HG03432 (cell line): ENCODE measurements around the gene STK24.
"Not testable (repeated sequence)": the region's sequence is repeated elsewhere in the genome, so short reads cannot be mapped to it uniquely, and the experiment has no call there.

ENCODE experiments used
- ATAC-seq: cut with Tn5 transposase; IDR thresholded peaks from one replicate; pipeline ENCODE4 v1.9.1; 2021; ENCODE audit warnings: mild to moderate bottlenecking, moderate library complexity; ENCODE audit not compliant: unreplicated experiment

STK24 gene

DNA sequence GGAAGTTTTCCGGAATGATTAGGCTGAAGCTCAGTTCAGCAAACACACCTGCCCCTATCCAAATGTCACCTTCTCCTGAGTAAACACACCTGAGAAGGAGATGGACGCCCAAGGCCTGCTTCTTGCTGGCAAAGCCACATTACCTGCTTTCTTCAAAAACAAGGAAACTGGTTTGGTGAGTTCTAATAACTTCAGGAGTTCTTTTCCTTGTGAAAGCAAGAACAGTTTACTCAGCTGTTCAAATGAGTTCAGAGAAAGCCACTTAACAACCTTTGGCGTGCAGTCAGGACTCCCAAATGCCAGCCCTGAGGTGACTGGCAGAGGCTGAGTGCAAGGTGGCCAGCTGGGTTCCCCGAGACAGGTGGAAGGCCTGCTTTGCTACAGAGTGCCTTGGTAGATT is 160.5 kb downstream of the STK24 start:
- ATAC-seq = no peak

- ATAC-seq = no peak
Measured at GRCh38 chr13:98415326-98416070, 161.4 kb downstream of the STK24 start.

DNA sequence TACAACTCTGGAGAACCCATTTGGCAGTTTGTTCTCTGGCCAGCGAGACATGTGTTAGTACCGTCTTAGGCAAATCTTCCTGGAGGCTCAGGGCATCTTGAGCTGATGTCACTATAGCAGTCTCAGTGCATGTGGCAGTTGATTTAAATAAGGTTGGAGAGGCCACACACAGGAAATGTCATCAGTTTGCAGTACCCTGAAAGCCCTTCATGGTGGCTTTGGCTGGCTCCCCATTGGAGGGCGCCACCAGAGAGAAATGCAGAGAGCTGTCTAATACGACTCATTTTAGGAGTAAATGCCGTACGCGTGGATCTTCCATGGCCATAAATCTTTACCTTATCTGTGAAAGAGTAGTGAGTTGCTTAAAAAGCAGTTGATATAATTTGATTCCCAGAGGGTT is 163.1 kb downstream of the STK24 start:
- no peak for ATAC-seq

DNA sequence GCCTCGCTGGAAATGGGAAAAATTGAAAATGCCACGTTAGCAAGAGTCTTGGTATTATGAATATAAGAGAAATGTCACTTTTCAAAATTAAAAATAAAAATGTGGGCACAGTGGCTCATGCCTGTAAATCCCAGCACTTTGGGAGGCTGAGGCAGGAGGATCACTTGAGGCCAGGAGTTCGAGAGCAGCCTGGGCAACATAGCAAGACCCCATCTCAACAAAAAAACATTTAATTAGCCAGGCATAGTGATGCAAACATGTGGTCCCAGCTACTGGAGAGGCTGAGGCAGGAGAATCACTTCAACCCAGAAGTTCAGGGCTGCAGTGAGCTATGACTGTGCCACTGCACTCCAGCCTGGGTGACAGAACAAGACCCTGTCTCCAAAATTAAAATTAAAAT is 163.6 kb downstream of the STK24 start:
- not testable (repeated sequence) for ATAC-seq

- no peak for ATAC-seq
Measured at GRCh38 chr13:98411617-98412265, 165.2 kb downstream of the STK24 start.

DNA sequence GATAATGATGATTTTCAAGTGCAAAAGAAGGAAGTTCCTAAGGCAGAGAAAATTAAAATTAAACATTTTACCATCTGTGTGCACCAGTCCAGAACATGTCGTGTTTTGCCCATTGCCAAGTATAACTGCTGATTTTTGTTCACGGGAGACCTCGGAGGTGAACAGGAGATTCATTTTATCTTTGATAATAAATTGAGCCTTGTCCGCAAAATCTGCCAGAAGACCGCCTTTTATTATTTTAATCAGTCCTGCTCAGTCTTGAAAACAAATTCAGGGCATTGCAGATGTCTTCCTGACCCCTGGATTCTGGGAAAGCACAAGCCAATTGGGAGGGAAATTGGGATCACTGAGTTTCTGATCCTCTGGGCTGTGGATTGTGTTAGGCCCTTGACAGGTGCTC is 165.9 kb downstream of the STK24 start:
- no peak for ATAC-seq

GRCh38 chr13:98410612-98411011 is 166.3 kb downstream of the STK24 start:
- no peak for ATAC-seq

- no peak for ATAC-seq
Measured at GRCh38 chr13:98409281-98409680, 167.6 kb downstream of the STK24 start.

- ATAC-seq = no peak
Measured at GRCh38 chr13:98407575-98407974, 169.3 kb downstream of the STK24 start.

GRCh38 chr13:98406971-98407370 is 169.9 kb downstream of the STK24 start:
- ATAC-seq = no peak

GRCh38 chr13:98406427-98406826 is 170.5 kb downstream of the STK24 start:
- ATAC-seq = no peak

DNA sequence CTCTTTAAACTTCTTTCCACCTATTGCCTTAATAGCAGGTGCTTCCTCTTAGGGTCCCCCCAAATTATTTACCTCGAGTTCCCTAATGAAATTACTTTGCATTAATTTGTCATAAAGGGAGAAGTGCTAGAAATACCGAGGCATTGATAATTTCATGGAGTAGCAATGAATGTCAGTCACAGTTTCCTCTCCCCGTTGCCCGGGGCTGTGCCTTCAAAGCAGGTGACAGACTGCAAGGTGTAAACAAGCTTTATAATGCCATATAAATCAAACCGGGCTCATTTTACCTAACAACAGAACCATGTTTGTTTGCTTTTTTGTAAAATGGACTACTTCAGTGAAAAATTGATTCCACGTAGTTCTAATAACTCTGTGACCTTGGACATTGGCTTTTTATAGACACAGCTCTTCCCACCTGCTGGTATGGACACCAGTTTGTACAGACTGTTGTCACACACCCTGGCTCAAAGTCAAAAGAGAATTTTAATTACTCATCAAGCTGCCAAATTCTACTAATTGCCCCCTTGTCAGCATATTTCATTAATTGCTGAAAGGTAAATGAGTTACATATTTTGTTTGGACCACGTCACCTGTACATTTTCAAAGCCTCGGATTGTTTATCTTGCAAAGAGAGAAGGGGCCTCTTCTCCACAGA is 171.1 kb downstream of the STK24 start:
- ATAC-seq = no peak

- no peak for ATAC-seq
Measured at GRCh38 chr13:98405107-98405571, 171.8 kb downstream of the STK24 start.

GRCh38 chr13:98403076-98403475 is 173.8 kb downstream of the STK24 start:
- ATAC-seq = no peak

DNA sequence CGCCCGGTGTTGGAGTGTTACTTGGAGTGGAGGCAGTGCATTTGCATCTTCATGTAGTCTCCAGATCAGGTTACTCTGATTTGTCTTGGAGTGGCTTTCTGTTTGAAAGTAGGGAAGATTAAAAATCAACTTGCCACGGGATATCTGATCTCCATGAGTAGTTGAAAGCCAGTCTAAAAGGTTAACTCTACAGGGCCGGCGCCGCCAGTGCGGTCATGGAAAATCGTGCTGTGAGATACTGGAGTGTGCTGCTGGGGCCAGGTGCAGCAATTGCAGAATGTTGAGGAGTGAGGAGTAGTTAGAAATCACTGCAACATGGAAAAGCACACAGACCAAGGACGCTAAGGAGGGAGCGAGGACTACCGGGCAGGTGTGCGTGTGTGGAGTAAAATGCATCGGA is 175.0 kb downstream of the STK24 start:
- ATAC-seq = no peak

- no peak for ATAC-seq
Measured at GRCh38 chr13:98399756-98400155, 177.2 kb downstream of the STK24 start.

DNA sequence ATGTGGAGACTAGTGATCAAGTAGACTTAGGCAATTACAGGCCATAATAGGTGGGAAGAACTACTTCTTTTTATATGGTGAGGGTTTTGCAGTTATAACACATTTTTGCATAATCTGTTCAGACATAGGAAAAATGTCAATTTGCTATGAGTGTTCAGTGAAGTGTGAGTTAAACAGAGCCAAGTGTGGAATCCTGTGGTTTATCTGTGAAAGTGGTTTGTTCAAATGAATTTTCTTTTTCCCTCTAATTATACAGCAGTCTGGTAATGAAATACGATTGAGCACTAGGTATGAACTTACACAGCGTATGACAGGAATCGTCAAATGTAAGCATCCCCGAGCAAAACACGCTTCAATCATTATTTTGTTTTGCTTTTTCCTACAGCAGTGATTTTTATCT is 178.3 kb downstream of the STK24 start:
- no peak for ATAC-seq

DNA sequence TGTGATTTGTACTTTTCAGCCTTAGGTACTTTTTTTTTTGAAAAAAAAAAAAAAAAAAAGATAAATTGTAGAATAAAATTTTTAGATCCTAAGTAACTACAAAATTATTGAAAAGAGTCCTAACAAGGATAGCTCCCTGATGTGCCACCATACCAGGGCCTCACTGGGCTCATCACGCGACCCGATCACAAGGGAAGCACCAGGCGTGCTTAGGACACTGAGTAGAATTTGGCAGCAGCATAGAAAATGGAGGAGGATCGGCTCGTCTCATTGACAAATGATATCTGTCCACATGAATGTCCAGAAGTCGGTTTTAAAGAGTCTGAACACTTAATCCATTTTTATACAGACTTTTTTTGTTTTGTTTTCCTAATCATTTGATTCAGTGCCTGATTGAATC is 179.0 kb downstream of the STK24 start:
- no peak for ATAC-seq

DNA sequence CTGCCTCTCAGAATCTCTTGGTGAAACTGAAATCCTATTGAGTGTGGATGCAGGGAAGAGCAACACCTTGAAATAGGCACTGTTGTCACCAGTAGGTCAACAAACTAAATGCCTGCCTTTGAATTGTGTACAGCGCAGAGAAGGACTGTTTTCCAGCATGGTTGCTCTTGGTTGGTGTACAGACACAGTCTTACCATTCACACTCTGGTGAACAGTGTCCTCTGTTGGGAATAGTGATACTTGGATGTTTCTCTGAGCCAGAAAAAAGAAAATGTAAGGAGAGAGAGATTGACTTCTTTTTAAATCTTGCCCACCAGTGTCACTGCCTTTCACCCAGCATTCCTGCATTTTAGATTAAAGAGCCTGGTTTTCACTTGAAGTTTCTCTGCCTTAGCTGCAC is 179.7 kb downstream of the STK24 start:
- ATAC-seq = no peak

DNA sequence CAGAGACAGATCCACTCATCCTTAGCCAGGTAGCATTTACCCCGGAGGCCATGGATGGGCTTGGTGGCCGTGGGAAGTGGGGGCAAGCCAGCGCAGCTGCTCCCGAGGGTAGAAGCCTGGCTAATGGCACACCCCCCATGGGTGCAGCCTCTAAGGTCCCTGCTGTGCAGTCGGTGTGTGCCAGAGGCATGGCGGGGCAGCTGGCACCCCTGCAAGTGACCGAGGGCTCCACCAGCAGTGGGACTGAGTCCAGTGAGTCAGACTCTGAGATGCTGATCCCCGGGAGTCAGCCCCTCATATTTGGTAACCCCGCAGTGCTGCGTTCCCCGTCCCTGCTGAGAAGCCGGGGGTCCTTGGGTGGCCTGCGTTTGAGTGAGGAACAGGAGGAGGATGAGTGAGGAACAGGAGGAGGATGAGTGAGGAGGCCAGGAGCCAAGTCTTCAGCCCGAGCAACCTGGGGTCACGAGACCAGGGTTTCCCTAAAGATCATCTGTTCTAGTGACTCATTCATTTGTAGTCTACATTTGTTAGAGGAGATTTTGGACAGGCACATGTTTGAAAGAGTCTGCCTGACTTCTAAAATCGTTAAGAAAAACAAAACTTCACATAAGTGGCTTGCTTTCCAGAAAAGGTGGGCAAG is 180.7 kb downstream of the STK24 start:
- ATAC-seq = no peak
